ENCODE data around the gene SMYD3.

DNA sequence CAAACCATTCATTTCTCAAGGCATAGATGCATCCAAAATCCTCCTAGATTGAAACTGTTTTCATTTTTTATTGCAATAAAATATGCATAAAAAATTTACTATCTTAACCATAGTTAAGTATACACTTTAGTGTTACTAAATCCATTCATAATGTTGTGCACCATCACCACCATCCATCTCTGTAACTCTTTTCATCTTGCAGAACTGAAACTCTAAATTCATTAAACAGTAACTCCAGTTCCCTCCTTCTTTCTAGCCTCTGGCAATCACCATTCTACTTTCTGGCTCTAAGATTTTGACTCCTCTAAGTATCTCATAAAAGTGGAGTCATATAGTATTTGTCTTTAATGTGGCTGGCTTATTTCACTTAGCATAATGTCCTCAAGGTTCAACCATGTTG, 236.8 kb downstream of the SMYD3 start:
- TF ChIP-seq, protein P1, sequence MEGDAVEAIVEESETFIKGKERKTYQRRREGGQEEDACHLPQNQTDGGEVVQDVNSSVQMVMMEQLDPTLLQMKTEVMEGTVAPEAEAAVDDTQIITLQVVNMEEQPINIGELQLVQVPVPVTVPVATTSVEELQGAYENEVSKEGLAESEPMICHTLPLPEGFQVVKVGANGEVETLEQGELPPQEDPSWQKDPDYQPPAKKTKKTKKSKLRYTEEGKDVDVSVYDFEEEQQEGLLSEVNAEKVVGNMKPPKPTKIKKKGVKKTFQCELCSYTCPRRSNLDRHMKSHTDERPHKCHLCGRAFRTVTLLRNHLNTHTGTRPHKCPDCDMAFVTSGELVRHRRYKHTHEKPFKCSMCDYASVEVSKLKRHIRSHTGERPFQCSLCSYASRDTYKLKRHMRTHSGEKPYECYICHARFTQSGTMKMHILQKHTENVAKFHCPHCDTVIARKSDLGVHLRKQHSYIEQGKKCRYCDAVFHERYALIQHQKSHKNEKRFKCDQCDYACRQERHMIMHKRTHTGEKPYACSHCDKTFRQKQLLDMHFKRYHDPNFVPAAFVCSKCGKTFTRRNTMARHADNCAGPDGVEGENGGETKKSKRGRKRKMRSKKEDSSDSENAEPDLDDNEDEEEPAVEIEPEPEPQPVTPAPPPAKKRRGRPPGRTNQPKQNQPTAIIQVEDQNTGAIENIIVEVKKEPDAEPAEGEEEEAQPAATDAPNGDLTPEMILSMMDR (IDR thresholded peaks at IDR 0.05): no peak
- no peak for TF ChIP-seq POLR2A (IDR thresholded peaks at IDR 0.05)
